ENCODE data around the gene HADHA.
A peak's percentile ranks its signal among the peaks of the same experiment; 100 is the strongest.
"Not testable (repeated sequence)": the region's sequence is repeated elsewhere in the genome, so short reads cannot be mapped to it uniquely, and the experiment has no call there.

The HADHA gene

DNA sequence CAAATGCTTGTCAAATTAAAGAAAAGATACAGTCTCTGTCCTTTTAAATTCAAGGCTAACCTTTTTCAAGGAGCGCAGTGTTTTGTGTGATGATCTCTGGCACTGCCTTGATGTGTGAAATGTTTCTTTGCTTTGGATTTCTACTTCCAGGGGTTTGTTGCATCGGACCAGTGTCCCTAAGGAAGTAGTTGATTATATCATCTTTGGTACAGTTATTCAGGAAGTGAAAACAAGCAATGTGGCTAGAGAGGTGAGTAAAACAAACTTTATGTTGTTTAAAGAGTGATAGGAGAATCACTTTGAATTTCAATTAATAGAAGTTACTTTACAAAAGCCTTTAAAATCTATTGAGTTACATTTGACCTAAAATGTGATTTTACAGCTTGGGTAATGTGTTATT lies 29.1 kb upstream of the HADHA start:
- Histone ChIP-seq H3K4me3 (replicated peaks; ENCODE audit: low read depth, low read length) (no peak overlapping the region), H3K27me3 (replicated peaks; ENCODE audit: control insufficient read depth, insufficient read depth, low read length) (no peaks in the 10 kb centered on the region), H3K36me3 (ENCODE audit: control insufficient read depth, insufficient read depth, low read length) (peaks cover 5% of the 10 kb centered on the region)
- no peak for DNase-seq (ENCODE audit: extremely low read depth, insufficient read length)
- TF ChIP-seq, protein P1, sequence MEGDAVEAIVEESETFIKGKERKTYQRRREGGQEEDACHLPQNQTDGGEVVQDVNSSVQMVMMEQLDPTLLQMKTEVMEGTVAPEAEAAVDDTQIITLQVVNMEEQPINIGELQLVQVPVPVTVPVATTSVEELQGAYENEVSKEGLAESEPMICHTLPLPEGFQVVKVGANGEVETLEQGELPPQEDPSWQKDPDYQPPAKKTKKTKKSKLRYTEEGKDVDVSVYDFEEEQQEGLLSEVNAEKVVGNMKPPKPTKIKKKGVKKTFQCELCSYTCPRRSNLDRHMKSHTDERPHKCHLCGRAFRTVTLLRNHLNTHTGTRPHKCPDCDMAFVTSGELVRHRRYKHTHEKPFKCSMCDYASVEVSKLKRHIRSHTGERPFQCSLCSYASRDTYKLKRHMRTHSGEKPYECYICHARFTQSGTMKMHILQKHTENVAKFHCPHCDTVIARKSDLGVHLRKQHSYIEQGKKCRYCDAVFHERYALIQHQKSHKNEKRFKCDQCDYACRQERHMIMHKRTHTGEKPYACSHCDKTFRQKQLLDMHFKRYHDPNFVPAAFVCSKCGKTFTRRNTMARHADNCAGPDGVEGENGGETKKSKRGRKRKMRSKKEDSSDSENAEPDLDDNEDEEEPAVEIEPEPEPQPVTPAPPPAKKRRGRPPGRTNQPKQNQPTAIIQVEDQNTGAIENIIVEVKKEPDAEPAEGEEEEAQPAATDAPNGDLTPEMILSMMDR (IDR thresholded peaks at IDR 0.05; ENCODE audit: insufficient read depth, low read length, poor library complexity, severe bottlenecking) = no peak

GRCh38 chr2:26270373-26270772 lies 25.9 kb upstream of the HADHA start:
- DNase-seq (ENCODE audit: extremely low read depth, insufficient read length) = no peak
- TF ChIP-seq, protein P1 (IDR thresholded peaks at IDR 0.05; ENCODE audit: insufficient read depth, low read length, poor library complexity, severe bottlenecking) = no peak
- H3K27me3 ChIP-seq (replicated peaks; ENCODE audit: control insufficient read depth, insufficient read depth, low read length) = no peaks in the 10 kb centered on the region
- no peak overlapping the region for H3K4me3 ChIP-seq (replicated peaks; ENCODE audit: low read depth, low read length)
- H3K36me3 ChIP-seq (ENCODE audit: control insufficient read depth, insufficient read depth, low read length) = peaks cover 1% of the 10 kb centered on the region

- H3K4me3 ChIP-seq (replicated peaks; ENCODE audit: low read depth, low read length) = no peak overlapping the region
- TF ChIP-seq, protein P1 (IDR thresholded peaks at IDR 0.05; ENCODE audit: insufficient read depth, low read length, poor library complexity, severe bottlenecking) = no peak
These were observed 25.2 kb upstream of the HADHA start for GRCh38 chr2:26269571-26270158.

DNA sequence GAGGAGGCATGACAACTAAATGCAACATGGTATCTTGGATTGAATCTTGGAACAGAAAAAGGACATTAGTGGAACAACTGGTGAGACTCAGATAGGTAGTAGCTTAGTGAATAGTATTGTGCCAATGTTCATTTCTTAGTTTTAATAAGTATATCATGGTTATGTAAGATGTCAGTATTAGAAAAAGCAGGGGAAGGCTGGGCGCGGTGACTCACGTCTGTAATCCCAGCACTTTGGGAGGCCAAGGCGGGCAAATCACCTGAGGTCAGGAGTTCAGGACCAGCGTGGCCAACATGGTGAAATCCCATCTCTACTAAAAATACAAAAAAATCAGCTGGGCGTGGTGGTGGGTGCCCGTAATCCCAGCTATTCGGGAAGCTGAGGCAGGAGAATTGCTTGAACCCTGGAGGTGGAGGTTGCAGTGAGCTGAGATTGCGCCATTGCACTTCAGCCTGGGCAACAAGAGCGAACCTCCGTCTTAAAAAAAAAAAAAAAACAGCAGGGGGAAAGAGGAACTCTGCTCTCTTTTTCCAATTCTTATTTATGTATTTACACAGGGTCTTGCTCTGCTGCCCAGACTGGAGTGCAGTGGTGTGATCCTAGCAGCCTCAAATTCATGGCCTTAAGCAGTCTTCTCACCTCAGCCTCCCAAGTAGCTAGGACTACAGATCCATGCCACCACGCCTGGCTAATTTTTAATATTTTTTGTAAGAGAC lies 24.4 kb upstream of the HADHA start:
- not testable (repeated sequence) for H3K27me3 ChIP-seq (replicated peaks; ENCODE audit: control insufficient read depth, insufficient read depth, low read length); H3K4me3 ChIP-seq (replicated peaks; ENCODE audit: low read depth, low read length); H3K36me3 ChIP-seq (ENCODE audit: control insufficient read depth, insufficient read depth, low read length); DNase-seq (ENCODE audit: extremely low read depth, insufficient read length)

More at GRCh38 chr2:26269571-26270158, 25.2 kb upstream of the HADHA start:
- peak; percentile 9 for DNase-seq (ENCODE audit: extremely low read depth, insufficient read length)
- H3K27me3 ChIP-seq (replicated peaks; ENCODE audit: control insufficient read depth, insufficient read depth, low read length) = no peaks in the 10 kb centered on the region
- H3K36me3 ChIP-seq (ENCODE audit: control insufficient read depth, insufficient read depth, low read length) = peaks cover 1% of the 10 kb centered on the region

GRCh38 chr2:26268213-26268612 lies 23.8 kb upstream of the HADHA start:
- Histone ChIP-seq H3K27me3 (replicated peaks; ENCODE audit: control insufficient read depth, insufficient read depth, low read length) (no peaks in the 10 kb centered on the region), H3K4me3 (replicated peaks; ENCODE audit: low read depth, low read length) (no peak overlapping the region), H3K36me3 (ENCODE audit: control insufficient read depth, insufficient read depth, low read length) (peaks cover 4% of the 10 kb centered on the region)
- no peak for DNase-seq (ENCODE audit: extremely low read depth, insufficient read length)
- TF ChIP-seq, protein P1 (IDR thresholded peaks at IDR 0.05; ENCODE audit: insufficient read depth, low read length, poor library complexity, severe bottlenecking) = no peak

- H3K36me3 ChIP-seq (ENCODE audit: control insufficient read depth, insufficient read depth, low read length); DNase-seq (ENCODE audit: extremely low read depth, insufficient read length); H3K27me3 ChIP-seq (replicated peaks; ENCODE audit: control insufficient read depth, insufficient read depth, low read length); H3K4me3 ChIP-seq (replicated peaks; ENCODE audit: low read depth, low read length): not testable (repeated sequence)
These were observed 14.4 kb upstream of the HADHA start for GRCh38 chr2:26258836-26259235.

All from GM06990 (cell line).